Chondrocyte (in vitro differentiated cells): ENCODE measurements around the gene SOBP. TPM values are rescaled to one million over a fixed set of nuclear protein-coding genes. Genes with fewer than 3 reads are reported as not detected.

Experiments used
- DNase-seq: peaks from one replicate; pipeline ENCODE4 v3.0.0; 2021; ENCODE audit warnings: mixed read lengths, low spot score
- H3K27ac Mint-ChIP-seq: one replicate; pipeline ENCODE4 v1.8.0; 2021; ENCODE audit warnings: mild to moderate bottlenecking, moderate library complexity, mixed read lengths; ENCODE audit not compliant: unreplicated experiment
- H3K27me3 Mint-ChIP-seq: 2 replicates; pipeline ENCODE4 v1.8.0; 2021; ENCODE audit warnings: low read depth, mixed read lengths
- H3K36me3 Mint-ChIP-seq: 2 replicates; pipeline ENCODE4 v1.8.0; 2021; ENCODE audit warnings: low read depth, mixed read lengths
- H3K4me1 Mint-ChIP-seq: 2 replicates; pipeline ENCODE4 v1.8.0; 2021; ENCODE audit warnings: low read depth, mild to moderate bottlenecking, mixed read lengths
- H3K4me3 Mint-ChIP-seq: one replicate; pipeline ENCODE4 v1.8.0; 2021; ENCODE audit warnings: mild to moderate bottlenecking, moderate library complexity, mixed read lengths; ENCODE audit not compliant: unreplicated experiment
- H3K9me3 Mint-ChIP-seq: 2 replicates; pipeline ENCODE4 v1.8.0; 2021; ENCODE audit warnings: low read depth, mixed read lengths
- CTCF ChIP-seq: fragments of 200-600 bp; sonication (generic); IDR thresholded peaks from 2 replicates; pipeline ENCODE4 v1.5.0; 2021; ENCODE audit warnings: antibody characterized with exemption, mild to moderate bottlenecking, moderate library complexity
- total RNA-seq: library from RNA; stranded (reverse); gene quantifications from 3 replicates; pipeline ENCODE4 v1.2.1, GENCODE V29; 2021

Gene SOBP
- total RNA-seq, 1 donor from 2014 or later, result 6.6 TPM

GRCh38 chr6:107556082-107556481 is 66.2 kb downstream of the SOBP start:
- no peaks in the 10 kb centered on the region for H3K9me3 Mint-ChIP-seq

GRCh38 chr6:107557698-107558097 is 67.8 kb downstream of the SOBP start:
- no peaks in the 10 kb centered on the region for H3K27me3 Mint-ChIP-seq
- TF ChIP-seq CTCF, result no peak
- H3K4me3 Mint-ChIP-seq, result no peak overlapping the region
- no peak overlapping the region for H3K27ac Mint-ChIP-seq
- no peaks in the 10 kb centered on the region for H3K9me3 Mint-ChIP-seq
- H3K4me1 Mint-ChIP-seq, result peaks cover 14% of the 10 kb centered on the region
- peaks cover 3% of the 10 kb centered on the region for H3K36me3 Mint-ChIP-seq
- no peak for DNase-seq

More at GRCh38 chr6:107556082-107556481, 66.2 kb downstream of the SOBP start:
- Mint-ChIP-seq H3K27ac (no peak overlapping the region), H3K4me1 (peaks cover 9% of the 10 kb centered on the region), H3K4me3 (no peak overlapping the region), H3K27me3 (no peaks in the 10 kb centered on the region), H3K36me3 (peaks cover 8% of the 10 kb centered on the region)
- no peak for TF ChIP-seq CTCF
- no peak for DNase-seq

- DNase-seq, result no peak
- peaks cover 31% of the 10 kb centered on the region for H3K4me1 Mint-ChIP-seq
- peak overlapping the region; percentile 54 for H3K27ac Mint-ChIP-seq
Measured at GRCh38 chr6:107560657-107561056, 70.7 kb downstream of the SOBP start.

GRCh38 chr6:107561306-107561705 is 71.4 kb downstream of the SOBP start:
- peaks cover 31% of the 10 kb centered on the region for H3K4me1 Mint-ChIP-seq
- H3K4me3 Mint-ChIP-seq, result no peak overlapping the region
- peaks cover 3% of the 10 kb centered on the region for H3K36me3 Mint-ChIP-seq
- no peak for DNase-seq
- TF ChIP-seq CTCF, result no peak
- no peaks in the 10 kb centered on the region for H3K27me3 Mint-ChIP-seq
- H3K27ac Mint-ChIP-seq, result peak overlapping the region; percentile 76
- H3K9me3 Mint-ChIP-seq, result no peaks in the 10 kb centered on the region

More at GRCh38 chr6:107560657-107561056, 70.7 kb downstream of the SOBP start:
- Mint-ChIP-seq H3K4me3 (no peak overlapping the region), H3K27me3 (no peaks in the 10 kb centered on the region), H3K36me3 (peaks cover 3% of the 10 kb centered on the region), H3K9me3 (no peaks in the 10 kb centered on the region)
- no peak for TF ChIP-seq CTCF

- no peaks in the 10 kb centered on the region for H3K9me3 Mint-ChIP-seq
- H3K36me3 Mint-ChIP-seq, result peaks cover 3% of the 10 kb centered on the region
- peaks cover 31% of the 10 kb centered on the region for H3K4me1 Mint-ChIP-seq
- H3K27me3 Mint-ChIP-seq, result no peaks in the 10 kb centered on the region
- H3K27ac Mint-ChIP-seq, result peak overlapping the region; percentile 54
- no peak for TF ChIP-seq CTCF
- no peak overlapping the region for H3K4me3 Mint-ChIP-seq
- no peak for DNase-seq
Measured at GRCh38 chr6:107563694-107564588, 74.0 kb downstream of the SOBP start.
